Hematopoietic multipotent progenitor cell treated with erythropoietin and hydrocortisone succinate and interleukin-3 and kit ligand, for 15 days (in vitro differentiated cells): ENCODE data around the gene WFDC10B.
"Not testable (repeated sequence)": the region's sequence is repeated elsewhere in the genome, so short reads cannot be mapped to it uniquely, and the experiment has no call there.

Experiments used
- DNase-seq: peaks from one replicate; pipeline ENCODE4 v3.0.0-alpha.2; 2015; ENCODE audit warnings: low spot score

The WFDC10B gene

GRCh38 chr20:45647441-45648050 lies 57.3 kb downstream of the WFDC10B start:
- DNase-seq: no peak

DNA sequence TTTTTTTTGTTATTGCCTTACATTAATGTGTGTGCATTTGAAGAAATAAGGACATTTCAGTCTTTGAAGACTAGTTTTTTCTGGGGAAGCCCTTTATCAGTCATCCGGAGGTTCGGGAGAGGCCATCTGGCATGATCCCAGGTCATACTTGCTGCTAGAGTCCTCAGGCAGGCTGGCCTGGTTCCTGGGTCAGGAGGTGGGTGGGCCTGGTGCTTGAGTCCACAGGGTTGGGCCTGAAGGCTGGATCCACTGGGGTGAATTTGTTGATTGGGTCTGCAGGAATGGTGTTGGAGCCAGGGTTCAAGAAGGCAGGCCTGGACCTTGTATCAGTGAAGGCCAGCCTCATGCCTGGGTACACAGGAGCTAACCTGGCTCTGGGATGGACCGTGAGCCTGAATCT lies 57.9 kb downstream of the WFDC10B start:
- no peak for DNase-seq

- not testable (repeated sequence) for DNase-seq
Observed at GRCh38 chr20:45645869-45646268, 59.0 kb downstream of the WFDC10B start.

GRCh38 chr20:45641076-45641475 lies 63.7 kb downstream of the WFDC10B start:
- DNase-seq: not testable (repeated sequence)

DNA sequence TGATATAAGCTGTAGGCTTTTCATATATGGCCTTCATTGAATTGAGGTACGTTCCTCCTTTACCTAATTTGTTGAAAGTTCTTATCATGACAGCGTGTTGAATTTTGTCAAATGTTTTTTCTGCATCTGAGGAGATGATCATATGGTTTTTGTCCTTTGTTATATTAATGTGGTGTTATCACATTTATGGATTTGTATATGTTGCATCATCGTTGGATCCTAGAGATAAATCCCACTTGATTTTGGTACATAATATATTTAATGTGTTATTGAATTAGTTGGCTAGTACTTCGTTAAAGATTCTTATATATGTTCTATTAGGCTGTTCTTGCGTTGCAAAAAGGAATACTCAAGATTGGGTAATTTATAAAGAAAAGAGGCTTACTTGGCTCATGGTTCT lies 65.1 kb downstream of the WFDC10B start:
- DNase-seq: no peak

DNA sequence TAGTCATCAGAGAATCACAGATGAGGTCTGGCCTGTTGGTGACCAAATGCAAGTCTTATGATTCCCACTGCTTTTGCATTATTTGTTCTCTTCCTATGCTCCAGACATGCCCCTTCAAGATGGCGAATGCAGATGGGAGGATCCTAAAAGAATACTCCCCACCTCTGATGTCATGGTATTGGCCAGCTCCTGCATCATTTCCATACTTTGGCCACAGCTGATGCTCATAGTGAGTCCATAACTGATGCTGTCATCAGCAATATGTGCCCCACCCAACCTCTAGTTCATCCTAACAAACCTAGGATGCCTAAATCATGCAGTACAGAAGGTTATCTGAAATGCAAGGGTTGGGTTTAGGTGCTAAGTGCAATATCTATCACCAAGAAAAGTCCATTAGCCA lies 68.3 kb downstream of the WFDC10B start:
- no peak for DNase-seq
